ENCODE results near the gene GALNT14.

DNA sequence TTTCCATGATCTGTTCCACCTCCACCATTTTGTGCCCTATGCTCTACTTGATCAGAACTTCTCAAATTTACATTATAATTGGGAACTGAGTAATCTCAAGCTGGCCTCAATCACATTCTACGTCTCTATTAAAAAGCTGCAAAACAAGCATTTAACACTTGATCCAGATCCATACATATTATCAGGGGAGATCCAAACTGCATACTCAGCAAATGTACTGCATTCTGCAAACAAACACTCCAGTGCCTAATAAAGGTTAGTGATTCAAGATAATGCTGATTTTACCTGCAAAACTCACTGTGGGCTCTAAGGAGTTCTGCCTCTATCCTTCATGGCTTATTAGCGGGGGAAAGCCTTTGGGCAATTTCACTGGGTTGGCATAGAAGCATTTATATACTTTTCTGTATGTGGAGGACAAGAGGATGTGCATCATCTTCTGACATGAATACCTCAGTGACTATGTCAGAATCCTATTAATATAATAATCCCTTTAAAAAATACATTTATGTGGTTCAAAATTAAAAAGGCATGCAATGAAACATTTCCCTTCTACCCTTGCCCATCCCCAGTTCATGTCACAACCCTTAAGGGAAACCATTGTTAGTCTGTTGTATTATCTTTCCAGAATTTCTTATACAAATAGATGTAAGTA, 40.2 kb downstream of the GALNT14 start:
- TF ChIP-seq, protein P1, sequence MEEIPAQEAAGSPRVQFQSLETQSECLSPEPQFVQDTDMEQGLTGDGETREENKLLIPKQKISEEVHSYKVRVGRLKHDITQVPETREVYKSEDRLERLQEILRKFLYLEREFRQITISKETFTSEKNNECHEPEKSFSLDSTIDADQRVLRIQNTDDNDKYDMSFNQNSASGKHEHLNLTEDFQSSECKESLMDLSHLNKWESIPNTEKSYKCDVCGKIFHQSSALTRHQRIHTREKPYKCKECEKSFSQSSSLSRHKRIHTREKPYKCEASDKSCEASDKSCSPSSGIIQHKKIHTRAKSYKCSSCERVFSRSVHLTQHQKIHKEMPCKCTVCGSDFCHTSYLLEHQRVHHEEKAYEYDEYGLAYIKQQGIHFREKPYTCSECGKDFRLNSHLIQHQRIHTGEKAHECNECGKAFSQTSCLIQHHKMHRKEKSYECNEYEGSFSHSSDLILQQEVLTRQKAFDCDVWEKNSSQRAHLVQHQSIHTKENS (CRISPR knock-in tag; IDR thresholded peaks at IDR 0.05) = no peak
- TF ChIP-seq, protein P2, sequence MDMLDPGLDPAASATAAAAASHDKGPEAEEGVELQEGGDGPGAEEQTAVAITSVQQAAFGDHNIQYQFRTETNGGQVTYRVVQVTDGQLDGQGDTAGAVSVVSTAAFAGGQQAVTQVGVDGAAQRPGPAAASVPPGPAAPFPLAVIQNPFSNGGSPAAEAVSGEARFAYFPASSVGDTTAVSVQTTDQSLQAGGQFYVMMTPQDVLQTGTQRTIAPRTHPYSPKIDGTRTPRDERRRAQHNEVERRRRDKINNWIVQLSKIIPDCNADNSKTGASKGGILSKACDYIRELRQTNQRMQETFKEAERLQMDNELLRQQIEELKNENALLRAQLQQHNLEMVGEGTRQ (CRISPR knock-in tag; IDR thresholded peaks at IDR 0.05) = no peak
- TF ChIP-seq, protein P3, sequence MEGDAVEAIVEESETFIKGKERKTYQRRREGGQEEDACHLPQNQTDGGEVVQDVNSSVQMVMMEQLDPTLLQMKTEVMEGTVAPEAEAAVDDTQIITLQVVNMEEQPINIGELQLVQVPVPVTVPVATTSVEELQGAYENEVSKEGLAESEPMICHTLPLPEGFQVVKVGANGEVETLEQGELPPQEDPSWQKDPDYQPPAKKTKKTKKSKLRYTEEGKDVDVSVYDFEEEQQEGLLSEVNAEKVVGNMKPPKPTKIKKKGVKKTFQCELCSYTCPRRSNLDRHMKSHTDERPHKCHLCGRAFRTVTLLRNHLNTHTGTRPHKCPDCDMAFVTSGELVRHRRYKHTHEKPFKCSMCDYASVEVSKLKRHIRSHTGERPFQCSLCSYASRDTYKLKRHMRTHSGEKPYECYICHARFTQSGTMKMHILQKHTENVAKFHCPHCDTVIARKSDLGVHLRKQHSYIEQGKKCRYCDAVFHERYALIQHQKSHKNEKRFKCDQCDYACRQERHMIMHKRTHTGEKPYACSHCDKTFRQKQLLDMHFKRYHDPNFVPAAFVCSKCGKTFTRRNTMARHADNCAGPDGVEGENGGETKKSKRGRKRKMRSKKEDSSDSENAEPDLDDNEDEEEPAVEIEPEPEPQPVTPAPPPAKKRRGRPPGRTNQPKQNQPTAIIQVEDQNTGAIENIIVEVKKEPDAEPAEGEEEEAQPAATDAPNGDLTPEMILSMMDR (IDR thresholded peaks at IDR 0.05 in 2 of 3, conservative IDR thresholded peaks at IDR 0.05 in 1 of 3; ENCODE audit: insufficient read depth in 2 of 3, low read depth in 1 of 3, low read length in 3 of 3) = no peak
- no peak for TF ChIP-seq SREBF1 (IDR thresholded peaks at IDR 0.05; ENCODE audit: borderline replicate concordance, low read depth, low read length)
- TF ChIP-seq ZNF778 (CRISPR knock-in tag; IDR thresholded peaks at IDR 0.05) = no peak
- no peak for TF ChIP-seq POLR2A (conservative IDR thresholded peaks at IDR 0.05)
- no peak for TF ChIP-seq EP300 (IDR thresholded peaks at IDR 0.05; ENCODE audit: low read length)
- no peak for TF ChIP-seq TSC22D4 (tag; IDR thresholded peaks at IDR 0.05)
- TF ChIP-seq, protein P4, sequence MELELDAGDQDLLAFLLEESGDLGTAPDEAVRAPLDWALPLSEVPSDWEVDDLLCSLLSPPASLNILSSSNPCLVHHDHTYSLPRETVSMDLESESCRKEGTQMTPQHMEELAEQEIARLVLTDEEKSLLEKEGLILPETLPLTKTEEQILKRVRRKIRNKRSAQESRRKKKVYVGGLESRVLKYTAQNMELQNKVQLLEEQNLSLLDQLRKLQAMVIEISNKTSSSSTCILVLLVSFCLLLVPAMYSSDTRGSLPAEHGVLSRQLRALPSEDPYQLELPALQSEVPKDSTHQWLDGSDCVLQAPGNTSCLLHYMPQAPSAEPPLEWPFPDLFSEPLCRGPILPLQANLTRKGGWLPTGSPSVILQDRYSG (tag; conservative IDR thresholded peaks at IDR 0.05; ENCODE audit: low read depth) = no peak
- TF ChIP-seq BHLHE40 (IDR thresholded peaks at IDR 0.05; ENCODE audit: low read length) = no peak
